Stimulated activated CD8-positive, alpha-beta memory T cell treated with anti-CD3 and anti-CD28 coated beads, Interleukin-12 subunit alpha, Interleukin-12 subunit beta, amount 100 ng/mL, for 4 hours (primary cell): Measurements from ENCODE around the gene CYYR1.

ENCODE experiments used
- DNase-seq: peaks from one replicate; pipeline ENCODE4 v3.0.0-alpha.2; 2020; ENCODE audit warnings: low read depth

The CYYR1 gene

DNA sequence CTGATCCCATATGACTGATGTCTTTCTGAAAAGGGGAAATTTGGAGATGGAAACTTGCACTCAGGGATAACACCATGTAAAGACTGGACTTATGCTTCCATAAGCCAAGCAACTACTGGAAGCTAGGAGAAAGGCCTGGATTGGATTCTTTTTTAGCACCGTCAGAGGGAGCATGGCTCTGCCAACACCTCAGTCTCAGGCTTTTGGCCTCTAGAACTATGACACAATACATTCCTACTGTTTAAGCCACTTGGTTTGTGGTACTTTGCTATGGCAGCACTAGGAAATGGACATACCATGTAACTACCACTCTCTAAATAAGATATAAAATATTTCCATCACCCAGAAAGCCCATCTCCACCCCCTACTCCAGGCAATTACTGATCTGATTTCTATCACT, 139.7 kb downstream of the CYYR1 start:
- DNase-seq = no peak

DNA sequence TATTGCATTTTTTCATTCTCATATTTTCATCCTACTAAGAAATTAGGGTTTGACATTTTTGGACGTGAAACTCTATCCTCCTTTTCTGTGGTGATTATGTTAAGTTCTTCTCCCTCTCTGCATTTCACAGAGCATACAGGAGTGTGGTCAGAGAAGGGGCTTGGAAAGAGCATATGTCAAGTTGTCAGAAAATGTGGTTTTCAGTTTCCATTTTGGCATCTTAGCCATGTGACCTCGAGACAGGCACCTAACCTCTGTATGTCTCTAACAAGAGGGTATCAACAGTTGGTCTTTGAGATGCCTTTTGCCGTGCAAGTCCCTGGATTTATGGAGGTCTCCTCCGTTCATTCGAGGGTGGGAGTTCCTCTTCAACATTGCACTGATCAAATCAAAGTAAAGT, 140.7 kb downstream of the CYYR1 start:
- no peak for DNase-seq

DNA sequence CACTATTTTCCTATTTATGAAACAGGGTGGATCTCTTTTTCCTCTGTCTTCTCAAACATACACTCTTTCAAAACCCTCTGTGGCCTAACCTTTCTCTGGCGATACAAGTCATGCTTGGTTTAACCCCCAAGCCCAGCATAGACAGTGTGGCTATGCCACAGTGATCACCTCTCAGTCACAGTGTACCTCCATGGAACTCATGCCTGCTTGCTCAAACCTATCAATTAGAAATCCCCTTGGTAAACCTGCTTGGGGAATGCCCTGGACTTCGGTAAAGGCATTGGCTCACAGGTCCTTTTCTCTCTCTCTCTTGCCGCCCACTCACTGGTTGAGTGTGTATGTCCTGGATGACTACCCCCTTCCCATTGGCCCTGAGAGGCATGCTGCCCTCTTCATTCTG, 147.5 kb downstream of the CYYR1 start:
- DNase-seq = no peak

- DNase-seq = no peak
These were observed 149.6 kb downstream of the CYYR1 start for GRCh38 chr21:26423511-26423910.

GRCh38 chr21:26422706-26423105, 150.4 kb downstream of the CYYR1 start:
- DNase-seq = no peak

DNA sequence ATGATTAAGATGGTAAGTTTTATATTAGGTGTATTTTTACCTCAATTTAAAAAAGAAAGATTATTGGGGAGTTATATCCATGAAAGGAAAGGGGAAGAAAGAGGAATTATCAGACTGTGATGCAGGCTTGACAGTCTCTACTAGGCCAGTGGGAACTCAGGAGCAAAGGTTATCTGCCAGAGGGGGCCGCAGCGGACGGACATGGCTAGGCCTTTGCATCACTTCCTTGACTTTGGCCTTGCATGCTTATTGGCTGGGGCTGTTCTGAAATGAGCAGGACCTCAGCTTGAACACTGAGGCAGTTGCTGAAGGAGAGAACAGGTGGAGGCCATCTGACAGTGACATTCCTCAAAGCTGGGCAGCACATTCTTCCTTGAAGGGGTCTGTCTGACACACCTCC, 150.9 kb downstream of the CYYR1 start:
- DNase-seq = no peak

DNA sequence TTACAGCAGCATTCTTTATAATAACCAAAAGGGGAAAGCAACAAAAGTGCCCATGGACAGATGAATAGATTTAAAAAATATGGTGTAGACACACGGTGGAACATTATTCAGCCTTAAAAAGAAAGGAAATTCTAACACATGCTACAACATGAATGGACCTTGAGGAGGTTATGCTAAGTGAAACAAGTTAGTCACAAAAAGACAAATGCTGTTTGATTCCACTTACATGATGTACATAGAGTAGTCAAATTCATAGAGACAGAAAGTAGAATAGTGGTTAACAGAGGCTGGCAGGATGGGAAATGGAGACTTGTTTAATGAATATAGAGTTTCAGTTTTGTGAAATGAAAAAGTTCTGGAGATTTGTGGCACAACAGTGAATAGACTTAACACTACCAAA, 151.4 kb downstream of the CYYR1 start:
- DNase-seq = no peak
